Measurements from ENCODE around the gene FKBP5. TPM values are rescaled to one million over a fixed set of nuclear protein-coding genes. Genes with fewer than 3 reads are reported as not detected.
A peak's percentile ranks its signal among the peaks of the same experiment; 100 is the strongest.

FKBP5 gene
- total and polyA plus RNA-seq, 9 of the 15 experiments (the other 6 are each of a cell fraction or from before 2014, with no cell fraction given), result 32.7 to 151 (median 75.0) TPM

- in situ Hi-C loops (cut with MboI), result no loop called here
- DNase-seq (ENCODE audit: extremely low read depth in 1 of 4, low spot score in 3 of 4), result peak in 1 of 4 experiments; percentile 4
- Histone ChIP-seq H3K27ac (ENCODE audit: extremely low read depth, low read depth, low read length) (no peak overlapping the region), H4K20me1 (replicated peaks; ENCODE audit: control insufficient read depth, insufficient read depth, low read length) (no peaks in the 10 kb centered on the region), H3K36me3 (ENCODE audit: control insufficient read depth, insufficient read depth, low read length) (no peaks in the 10 kb centered on the region), H3K4me2 (ENCODE audit: insufficient read depth, low read length) (no peak overlapping the region), H3K9ac (ENCODE audit: insufficient read depth in 1 of 2, low read depth in 2 of 2, low read length in 2 of 2) (peak overlapping the region in 1 of 2 experiments; percentile 23; a peak in 2 of 4 replicates), H3K9me1 (ENCODE audit: control insufficient read depth, insufficient read depth, low read length) (no peaks in the 10 kb centered on the region), H2AFZ (ENCODE audit: low read depth, low read length) (peak overlapping the region; percentile 35), H3K27me3 (ENCODE audit: control insufficient read depth in 2 of 2, insufficient read depth in 2 of 2, low read length in 2 of 2) (0 out of 5 replicates have a peak, but pooled peaks cover 0 to 1% of the 10 kb centered on the region in 2 experiments), H3K9me3 (replicated peaks; ENCODE audit: control insufficient read depth, insufficient read depth, low read depth, low read length) (no peaks in the 10 kb centered on the region), H3K4me1 (replicated peaks in 1 of 2; ENCODE audit: control insufficient read depth in 2 of 2, insufficient read depth in 2 of 2, low read length in 2 of 2) (peaks cover 43 to 45% of the 10 kb centered on the region in 2 experiments), H3K79me2 (ENCODE audit: control insufficient read depth, insufficient read depth, low read length) (no peaks in the 10 kb centered on the region), H3K4me3 (no peak overlapping the region)
- no peak for FAIRE-seq
- CTCF ChIA-PET (ENCODE audit: low intra/inter-chr PET ratio), result no interaction called here
- no peak for ATAC-seq
- intact Hi-C loops (cut with micrococcal nuclease), result no loop called here
- WGBS (ENCODE audit: insufficient coverage, low coverage, missing lambda C conversion rate), result 64% methylated on average over 10 of the region's 10 CpGs
- POLR2A ChIA-PET, result interaction anchor here (0.6 kb wide), 1 partner anchor 1811 kb away, joined by 3 read pairs; no protein-coding TSS in a partner anchor
- no TSS peak for BruUV-seq (replicated peaks)
- TF ChIP-seq PRPF4 (IDR thresholded peaks at IDR 0.05; ENCODE audit: insufficient read depth, low read depth, low read length, poor library complexity, severe bottlenecking), result no peak
- peak; percentile 20; the same call in 1 of the 2 replicates for TF ChIP-seq ZFX (CRISPR knock-in tag; IDR thresholded peaks at IDR 0.05)
- TF ChIP-seq HSF4 (CRISPR knock-in tag; IDR thresholded peaks at IDR 0.05; ENCODE audit: borderline replicate concordance), result no peak
- no peak for TF ChIP-seq BCL6 (CRISPR knock-in tag; IDR thresholded peaks at IDR 0.05)
- TF ChIP-seq BRF2 (IDR thresholded peaks at IDR 0.05; ENCODE audit: borderline replicate concordance, insufficient read depth, insufficient read length), result no peak
Observed at GRCh38 chr6:35722121-35722761, 33.5 kb upstream of the FKBP5 start.
